ENCODE results near the gene CCDC71L.

The CCDC71L gene

GRCh38 chr7:106623315-106623660 is 37.7 kb downstream of the CCDC71L start:
- no peak for DNase-seq

GRCh38 chr7:106622654-106623314 is 38.2 kb downstream of the CCDC71L start:
- no peak for DNase-seq

- DNase-seq: no peak
Measured at GRCh38 chr7:106621393-106622132, 39.4 kb downstream of the CCDC71L start.

- no peak for DNase-seq
Measured at GRCh38 chr7:106620676-106621075, 40.3 kb downstream of the CCDC71L start.

GRCh38 chr7:106620034-106620433 is 40.9 kb downstream of the CCDC71L start:
- DNase-seq: no peak

- no peak for DNase-seq
Measured at GRCh38 chr7:106619213-106619612, 41.7 kb downstream of the CCDC71L start.

- DNase-seq: no peak
Measured at GRCh38 chr7:106618480-106618879, 42.5 kb downstream of the CCDC71L start.

GRCh38 chr7:106617860-106618259 is 43.1 kb downstream of the CCDC71L start:
- no peak for DNase-seq

GRCh38 chr7:106616708-106617051 is 44.3 kb downstream of the CCDC71L start:
- no peak for DNase-seq

GRCh38 chr7:106615808-106616707 is 44.9 kb downstream of the CCDC71L start:
- DNase-seq: no peak

- DNase-seq: no peak
Measured at GRCh38 chr7:106614751-106615150, 46.2 kb downstream of the CCDC71L start.

- no peak for DNase-seq
Measured at GRCh38 chr7:106613848-106614560, 47.0 kb downstream of the CCDC71L start.

GRCh38 chr7:106613279-106613678 is 47.7 kb downstream of the CCDC71L start:
- no peak for DNase-seq

GRCh38 chr7:106612432-106612831 is 48.5 kb downstream of the CCDC71L start:
- DNase-seq: no peak

GRCh38 chr7:106611911-106612310 is 49.0 kb downstream of the CCDC71L start:
- no peak for DNase-seq

- DNase-seq: no peak
Measured at GRCh38 chr7:106610996-106611886, 49.7 kb downstream of the CCDC71L start.

- no peak for DNase-seq
Measured at GRCh38 chr7:106609416-106609815, 51.5 kb downstream of the CCDC71L start.

- no peak for DNase-seq
Measured at GRCh38 chr7:106608661-106609060, 52.3 kb downstream of the CCDC71L start.
